HG02885 (cell line): Measurements from ENCODE around the gene SHMT2.

Source experiments
- ATAC-seq: cut with Tn5 transposase; IDR thresholded peaks from one replicate; pipeline ENCODE4 v1.9.1; 2021; ENCODE audit warnings: mild to moderate bottlenecking; ENCODE audit not compliant: unreplicated experiment, poor library complexity

Gene SHMT2

DNA sequence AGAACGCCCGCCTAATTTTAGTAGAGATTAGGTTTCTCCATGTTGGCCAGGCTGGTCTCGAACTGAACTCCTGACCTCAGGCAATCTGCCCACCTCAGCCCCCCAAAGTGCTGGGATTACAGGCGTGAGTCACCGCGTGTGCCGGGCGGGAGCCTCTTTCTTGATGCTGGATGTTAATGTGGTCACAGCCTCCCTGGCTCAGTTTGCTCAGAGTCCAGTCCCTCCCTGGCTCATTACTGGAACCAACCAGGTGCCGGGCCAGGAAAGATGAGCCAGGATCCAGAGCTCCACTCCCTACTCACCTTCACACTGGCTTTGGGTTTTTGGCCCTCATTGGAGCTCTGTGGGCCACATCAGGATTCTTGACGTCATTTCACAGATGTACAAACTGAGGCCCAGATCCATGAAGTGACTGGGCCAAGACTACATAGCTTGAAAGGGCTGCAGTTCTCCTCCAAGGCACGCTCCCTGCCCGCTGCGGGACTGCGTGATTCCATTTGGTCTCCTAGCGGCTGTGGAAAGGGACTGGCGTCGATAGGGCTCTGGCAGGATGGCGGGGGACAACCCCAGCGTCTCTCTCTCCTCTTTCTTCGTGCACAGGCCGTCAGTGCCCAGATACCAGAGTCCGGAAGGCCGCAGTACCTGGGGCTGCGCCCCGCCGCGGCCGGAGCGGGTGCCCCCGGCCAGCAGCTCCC lies 5.1 kb upstream of the SHMT2 start:
- no peak for ATAC-seq

DNA sequence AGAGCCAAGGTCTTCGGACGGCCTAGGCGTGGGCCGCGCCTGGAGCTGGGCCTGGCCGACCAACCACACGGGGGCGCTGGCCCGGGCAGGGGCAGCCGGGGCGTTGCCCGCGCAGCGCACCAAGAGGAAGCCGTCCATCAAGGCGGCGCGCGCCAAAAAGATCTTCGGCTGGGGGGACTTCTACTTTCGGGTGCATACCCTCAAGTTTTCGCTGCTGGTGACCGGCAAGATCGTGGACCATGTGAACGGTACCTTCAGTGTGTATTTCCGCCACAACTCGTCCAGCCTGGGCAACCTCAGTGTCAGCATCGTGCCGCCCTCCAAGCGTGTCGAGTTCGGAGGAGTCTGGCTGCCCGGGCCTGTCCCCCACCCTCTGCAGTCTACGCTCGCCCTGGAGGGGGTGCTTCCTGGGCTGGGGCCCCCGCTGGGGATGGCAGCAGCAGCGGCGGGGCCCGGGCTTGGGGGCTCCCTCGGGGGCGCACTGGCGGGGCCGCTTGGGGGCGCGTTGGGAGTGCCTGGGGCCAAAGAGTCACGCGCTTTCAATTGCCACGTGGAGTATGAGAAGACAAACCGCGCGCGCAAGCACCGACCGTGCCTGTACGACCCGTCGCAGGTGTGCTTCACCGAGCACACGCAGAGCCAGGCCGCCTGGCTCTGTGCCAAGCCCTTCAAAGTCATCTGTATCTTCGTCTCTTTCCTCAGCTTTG lies 4.4 kb upstream of the SHMT2 start:
- ATAC-seq: no peak

GRCh38 chr12:57225680-57226210 lies 3.8 kb upstream of the SHMT2 start:
- no peak for ATAC-seq

- ATAC-seq: no peak
Observed at GRCh38 chr12:57226588-57227314, 2.8 kb upstream of the SHMT2 start.

GRCh38 chr12:57227315-57228115 lies 2.0 kb upstream of the SHMT2 start:
- ATAC-seq: no peak

- ATAC-seq: peak; percentile 11
Observed at GRCh38 chr12:57229046-57229633, 371 bp upstream of the SHMT2 start.

GRCh38 chr12:57230381-57231155 lies 1.1 kb downstream of the SHMT2 start:
- no peak for ATAC-seq

- no peak for ATAC-seq
Observed at GRCh38 chr12:57231276-57232021, 1.9 kb downstream of the SHMT2 start.

GRCh38 chr12:57232156-57232756 lies 2.7 kb downstream of the SHMT2 start:
- no peak for ATAC-seq

- no peak for ATAC-seq
Observed at GRCh38 chr12:57233357-57234232, 4.1 kb downstream of the SHMT2 start.

GRCh38 chr12:57234233-57234570 lies 4.7 kb downstream of the SHMT2 start:
- ATAC-seq: no peak

DNA sequence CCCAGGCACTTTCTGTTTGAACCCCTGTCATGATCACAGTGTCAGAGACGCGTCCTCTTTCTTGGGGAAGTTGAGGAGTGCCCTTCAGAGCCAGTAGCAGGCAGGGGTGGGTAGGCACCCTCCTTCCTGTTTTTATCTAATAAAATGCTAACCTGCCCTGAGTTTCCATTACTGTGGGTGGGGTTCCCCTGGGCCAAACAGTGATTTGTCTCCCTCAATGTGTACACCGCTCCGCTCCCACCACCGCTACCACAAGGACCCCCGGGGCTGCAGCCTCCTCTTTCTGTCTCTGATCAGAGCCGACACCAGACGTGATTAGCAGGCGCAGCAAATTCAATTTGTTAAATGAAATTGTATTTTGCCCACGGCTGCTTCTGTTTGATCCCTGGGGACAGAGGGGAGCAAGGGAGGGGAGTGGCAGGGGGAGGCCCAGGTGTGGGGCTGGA lies 5.1 kb downstream of the SHMT2 start:
- no peak for ATAC-seq

DNA sequence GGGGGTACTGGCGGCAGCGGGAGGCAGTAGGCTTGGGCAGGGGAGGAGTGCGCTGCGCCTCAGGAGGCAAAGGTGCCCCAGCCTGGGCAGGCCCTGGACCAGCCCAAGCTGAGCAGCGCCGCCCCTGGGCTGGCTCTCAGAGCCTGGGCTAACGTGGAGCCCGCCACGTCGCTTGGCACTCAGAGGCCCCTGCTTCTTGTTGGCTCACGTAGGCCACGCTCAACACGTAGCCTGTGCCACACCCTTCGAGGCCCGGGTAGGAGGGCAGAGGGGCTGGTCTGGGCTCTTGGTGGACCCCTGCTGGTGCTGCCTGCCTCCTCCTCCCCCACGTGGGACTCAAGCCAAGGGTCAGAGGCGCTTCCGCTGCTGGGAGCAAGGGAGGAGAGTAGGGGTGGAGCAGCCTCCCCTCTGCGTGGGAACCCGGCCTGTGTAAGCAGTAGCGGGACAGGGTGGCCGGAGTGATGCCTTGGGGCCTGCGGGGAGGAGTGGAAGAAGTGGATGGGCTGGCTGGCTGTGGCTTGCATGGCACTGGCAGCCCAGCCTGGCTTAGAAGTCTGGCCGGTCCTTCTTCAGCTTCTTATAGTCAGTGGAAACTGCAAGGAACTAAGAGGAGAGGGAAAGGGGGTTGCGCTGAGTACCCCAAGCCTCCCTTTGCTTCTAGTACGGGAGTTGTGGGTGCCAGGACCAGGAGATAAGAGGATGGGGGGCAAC lies 5.7 kb downstream of the SHMT2 start:
- no peak for ATAC-seq

- no peak for ATAC-seq
Observed at GRCh38 chr12:57235728-57236131, 6.2 kb downstream of the SHMT2 start.

DNA sequence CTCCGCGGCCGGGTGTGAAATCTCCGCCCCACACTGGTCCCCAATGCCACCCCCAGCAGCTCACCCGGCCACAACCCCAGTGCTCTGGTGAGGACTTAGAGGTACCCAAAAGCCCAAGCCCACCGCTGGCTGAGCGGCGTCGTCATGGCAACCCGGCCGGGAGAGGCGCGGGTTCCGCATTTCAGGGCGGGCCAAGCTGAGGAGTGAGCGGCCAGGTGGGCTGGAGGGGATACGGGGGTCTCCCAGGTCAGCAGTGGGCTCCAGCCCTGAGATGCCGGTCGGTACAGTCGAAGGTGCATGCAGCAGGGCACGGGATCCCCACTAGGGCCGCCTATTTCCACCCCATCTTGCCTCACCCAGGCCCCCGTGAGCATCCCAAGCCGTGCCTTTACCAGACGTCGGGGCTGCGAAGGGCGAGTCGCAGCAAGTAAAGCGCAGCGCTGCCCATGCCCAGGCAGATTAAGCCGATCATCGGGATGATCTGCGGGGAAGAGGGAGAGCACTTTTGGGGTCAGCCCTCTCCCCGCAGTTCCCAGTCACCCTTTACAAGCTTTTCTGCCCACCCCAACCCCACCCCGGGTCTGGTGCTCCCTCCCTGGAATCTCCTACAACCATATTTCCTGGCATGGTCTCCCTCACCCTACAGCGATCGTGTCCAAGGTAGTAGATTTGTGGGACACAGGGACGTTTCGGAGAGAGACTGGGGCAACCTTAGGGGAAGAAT lies 6.9 kb downstream of the SHMT2 start:
- no peak for ATAC-seq
